Peyer's patch (tissue), 4 donors: ENCODE results near the gene NRXN3.

ENCODE experiments used
- CTCF ChIP-seq, 6 experiments: fragments of 450-650 bp in 4 of 6; fragments of 200-600 bp in 2 of 6; sonication (generic) in 1 of 6; IDR thresholded peaks; one replicate each; pipeline ENCODE4 v1.5.1; 2017 to 2019; ENCODE audit warnings: antibody characterized with exemption in 6 of 6, mild to moderate bottlenecking in 3 of 6, moderate library complexity in 1 of 6
- POLR2A ChIP-seq, 2 donors: fragments of 450-650 bp; IDR thresholded peaks; one replicate each; pipeline ENCODE4 v1.5.1; 2017; ENCODE audit warnings: antibody characterized with exemption in 2 of 2, mild to moderate bottlenecking in 2 of 2, moderate library complexity in 2 of 2

- TF ChIP-seq CTCF (IDR thresholded peaks at IDR 0.05) (no peak), POLR2A (IDR thresholded peaks at IDR 0.05) (no peak)
Measured at GRCh38 chr14:78746086-78746595, 576.0 kb downstream of the NRXN3 start.
